ENCODE results near the gene PXDC1.

DNA sequence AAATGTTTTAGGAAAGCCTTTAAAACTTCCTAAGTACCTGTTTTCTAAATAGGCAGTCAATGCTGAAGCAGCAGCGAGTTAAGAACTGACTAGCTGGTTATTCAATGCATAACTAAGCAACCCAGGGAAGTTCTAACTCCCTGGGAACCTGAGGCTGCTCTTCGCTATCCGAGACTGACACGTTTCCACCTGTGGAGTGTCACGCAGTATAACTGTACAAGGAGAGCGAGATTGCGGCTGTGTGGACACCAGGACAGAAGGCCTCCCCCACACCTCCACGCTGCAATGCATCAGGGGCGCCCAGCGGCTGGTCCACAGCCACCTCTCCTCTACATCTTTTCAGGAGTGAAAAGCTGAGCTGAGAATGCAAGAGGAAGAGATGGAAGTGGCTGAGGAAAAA, 8.0 kb downstream of the PXDC1 start:
- TF ChIP-seq POLR2A (IDR thresholded peaks at IDR 0.05), result no peak
- TF ChIP-seq, protein P1, sequence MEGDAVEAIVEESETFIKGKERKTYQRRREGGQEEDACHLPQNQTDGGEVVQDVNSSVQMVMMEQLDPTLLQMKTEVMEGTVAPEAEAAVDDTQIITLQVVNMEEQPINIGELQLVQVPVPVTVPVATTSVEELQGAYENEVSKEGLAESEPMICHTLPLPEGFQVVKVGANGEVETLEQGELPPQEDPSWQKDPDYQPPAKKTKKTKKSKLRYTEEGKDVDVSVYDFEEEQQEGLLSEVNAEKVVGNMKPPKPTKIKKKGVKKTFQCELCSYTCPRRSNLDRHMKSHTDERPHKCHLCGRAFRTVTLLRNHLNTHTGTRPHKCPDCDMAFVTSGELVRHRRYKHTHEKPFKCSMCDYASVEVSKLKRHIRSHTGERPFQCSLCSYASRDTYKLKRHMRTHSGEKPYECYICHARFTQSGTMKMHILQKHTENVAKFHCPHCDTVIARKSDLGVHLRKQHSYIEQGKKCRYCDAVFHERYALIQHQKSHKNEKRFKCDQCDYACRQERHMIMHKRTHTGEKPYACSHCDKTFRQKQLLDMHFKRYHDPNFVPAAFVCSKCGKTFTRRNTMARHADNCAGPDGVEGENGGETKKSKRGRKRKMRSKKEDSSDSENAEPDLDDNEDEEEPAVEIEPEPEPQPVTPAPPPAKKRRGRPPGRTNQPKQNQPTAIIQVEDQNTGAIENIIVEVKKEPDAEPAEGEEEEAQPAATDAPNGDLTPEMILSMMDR (IDR thresholded peaks at IDR 0.05), result no peak
